Mesenteric fat pad (tissue), 1 donor: ENCODE data around the gene RASSF8. TPM values are rescaled to one million over a fixed set of nuclear protein-coding genes. Genes with fewer than 3 reads are reported as not detected.

Experiments used
- DNase-seq: peaks from one replicate; pipeline ENCODE4 v3.0.0-alpha.2; 2020; ENCODE audit warnings: low spot score
- total RNA-seq: library from RNA; stranded (reverse); fragmentation: NEBNext Ultra II Directional; extraction: Animal tissue kit (Norgen Biotek cat#: 25700); gene quantifications from one replicate; pipeline ENCODE4 v1.2.1, GENCODE V29; 2021
- donor health status: DM: yes; HTN: yes; CAD: no.

RASSF8 gene
- total RNA-seq, 1 donor from 2014 or later = 47.0 TPM

DNA sequence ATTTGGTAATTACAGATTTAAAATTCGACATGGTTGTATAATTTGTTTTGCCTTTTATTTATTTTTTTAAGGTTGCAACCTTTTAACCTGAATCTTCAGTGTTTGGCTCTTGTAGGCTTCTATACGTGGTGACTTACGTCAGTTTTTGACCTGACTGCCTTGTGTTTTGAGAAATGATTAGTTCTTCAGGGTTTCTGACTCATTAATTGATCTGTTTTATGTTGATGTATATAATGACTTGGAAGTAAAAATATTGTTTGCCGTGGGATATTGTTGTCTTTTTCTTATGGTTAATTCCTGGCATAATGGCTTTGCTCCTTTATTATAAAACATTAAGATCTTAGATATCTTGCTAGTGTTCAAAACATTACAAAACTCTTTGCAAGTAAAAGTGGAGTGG is 2.5 kb downstream of the RASSF8 start:
- no peak for DNase-seq

GRCh38 chr12:25962932-25963525 is 4.5 kb downstream of the RASSF8 start:
- DNase-seq = no peak

- no peak for DNase-seq
Observed at GRCh38 chr12:25965682-25966081, 7.2 kb downstream of the RASSF8 start.

GRCh38 chr12:25970082-25970481 is 11.6 kb downstream of the RASSF8 start:
- no peak for DNase-seq

DNA sequence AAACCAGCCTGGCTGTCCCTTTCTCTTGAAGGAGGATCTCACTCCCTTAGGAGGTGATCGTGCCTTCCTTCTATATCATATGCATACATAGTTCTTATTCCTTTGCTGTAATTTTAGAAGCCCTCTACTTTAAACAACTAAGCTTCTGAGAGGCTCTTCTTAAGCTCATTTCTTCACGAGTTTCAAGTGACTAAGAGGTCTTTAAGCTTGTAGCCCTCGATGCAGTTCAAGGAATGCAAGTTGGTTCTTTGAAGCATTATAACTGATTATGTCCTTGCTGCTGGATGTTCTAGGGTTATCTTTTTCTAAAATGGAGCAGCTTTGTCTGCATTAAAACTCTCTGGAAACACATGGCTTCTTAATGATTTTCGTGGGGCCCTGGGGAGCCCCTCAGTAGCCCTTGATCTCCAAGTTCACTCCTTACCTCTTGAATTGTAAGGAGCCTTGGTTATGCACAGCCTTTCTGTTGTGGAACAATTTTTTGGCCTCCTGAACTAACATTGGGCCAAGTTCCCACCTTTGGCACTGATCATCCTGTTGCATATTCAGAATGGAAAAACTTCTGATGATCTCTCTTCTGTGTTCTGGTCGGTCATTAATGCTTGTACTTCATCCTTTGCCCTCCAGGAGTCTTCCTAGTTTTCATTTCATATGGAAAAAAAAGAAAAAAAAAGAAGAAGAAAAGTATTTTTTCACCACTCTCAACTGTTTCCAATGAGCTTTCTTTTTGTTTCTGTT is 12.6 kb downstream of the RASSF8 start:
- DNase-seq = no peak

DNA sequence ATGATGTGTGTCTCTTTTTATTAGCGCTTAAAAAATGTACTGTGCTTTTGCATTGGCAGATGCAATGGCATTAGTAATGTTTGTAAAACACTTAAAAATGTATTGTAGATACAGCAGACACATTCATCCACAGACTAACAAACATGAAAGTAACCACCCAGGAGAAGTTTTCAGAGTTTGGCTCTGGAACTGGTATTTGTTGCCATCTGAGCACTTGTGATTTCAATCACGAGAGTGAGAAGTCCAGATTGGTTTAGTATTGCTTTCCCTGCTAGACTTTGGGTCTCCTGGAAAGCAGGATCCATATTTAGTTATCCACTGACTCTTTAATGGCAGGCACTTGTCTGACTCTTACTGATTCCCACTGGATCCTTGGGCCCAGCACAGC is 13.2 kb downstream of the RASSF8 start:
- no peak for DNase-seq

GRCh38 chr12:25972783-25973182 is 14.3 kb downstream of the RASSF8 start:
- DNase-seq = no peak

DNA sequence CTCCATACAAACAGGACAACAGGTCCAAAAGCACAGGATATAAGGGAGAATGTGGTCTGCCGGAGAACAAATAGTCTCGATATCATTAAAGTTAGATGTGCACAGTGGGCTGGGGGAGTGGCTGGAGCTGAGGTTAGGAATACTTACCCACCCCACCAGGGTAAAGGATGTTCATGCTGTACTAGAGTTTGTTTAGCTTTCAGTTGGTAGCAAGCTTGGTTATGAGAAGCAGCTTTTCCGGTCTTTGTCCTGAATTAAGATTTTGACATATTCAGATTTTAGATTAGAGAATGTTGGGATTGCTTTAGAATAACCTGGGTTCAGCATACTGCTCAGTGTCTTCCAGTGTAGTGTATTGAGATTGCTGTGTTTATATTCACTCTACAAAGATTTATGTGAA is 16.7 kb downstream of the RASSF8 start:
- no peak for DNase-seq

DNA sequence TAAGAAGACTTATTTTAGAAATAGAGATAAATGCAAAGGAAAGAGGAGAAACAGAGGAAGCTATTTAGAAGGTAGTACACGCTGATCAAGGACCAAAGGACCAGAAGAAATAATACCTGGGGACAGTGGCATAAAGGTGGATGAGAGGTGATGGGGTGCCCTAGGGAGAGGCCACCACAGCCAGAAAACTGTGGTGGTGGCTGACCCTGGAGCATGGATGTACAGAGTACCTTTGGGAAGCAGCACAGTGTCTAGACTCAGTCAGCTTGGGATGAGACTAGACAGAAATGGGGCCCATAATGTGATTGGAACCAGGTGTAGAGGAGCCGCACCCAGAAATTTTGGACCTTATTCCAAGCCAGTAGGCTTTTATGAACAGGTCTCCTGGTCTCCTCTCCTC is 17.2 kb downstream of the RASSF8 start:
- DNase-seq = no peak

DNA sequence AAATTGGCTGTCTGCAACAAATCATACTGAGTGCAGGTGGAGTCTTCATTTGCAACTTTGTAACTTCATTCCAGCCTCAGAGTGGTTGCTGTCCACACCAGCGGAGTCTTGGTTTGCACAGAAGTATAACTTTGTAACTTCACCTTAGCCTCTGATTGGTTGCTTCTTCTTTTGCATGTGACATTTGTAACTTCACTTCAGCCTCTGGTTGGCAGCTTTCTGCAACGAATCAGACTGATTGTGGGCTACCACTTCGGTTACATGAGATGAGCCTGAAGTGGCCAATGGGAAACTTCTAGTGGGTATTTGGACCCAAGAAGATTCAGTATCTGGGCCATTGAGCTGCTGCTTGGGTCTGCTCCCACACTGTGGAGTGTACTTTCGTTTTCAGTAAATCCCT is 17.8 kb downstream of the RASSF8 start:
- DNase-seq = no peak

GRCh38 chr12:25977047-25977446 is 18.6 kb downstream of the RASSF8 start:
- no peak for DNase-seq

- no peak for DNase-seq
Observed at GRCh38 chr12:25979059-25979458, 20.6 kb downstream of the RASSF8 start.

DNA sequence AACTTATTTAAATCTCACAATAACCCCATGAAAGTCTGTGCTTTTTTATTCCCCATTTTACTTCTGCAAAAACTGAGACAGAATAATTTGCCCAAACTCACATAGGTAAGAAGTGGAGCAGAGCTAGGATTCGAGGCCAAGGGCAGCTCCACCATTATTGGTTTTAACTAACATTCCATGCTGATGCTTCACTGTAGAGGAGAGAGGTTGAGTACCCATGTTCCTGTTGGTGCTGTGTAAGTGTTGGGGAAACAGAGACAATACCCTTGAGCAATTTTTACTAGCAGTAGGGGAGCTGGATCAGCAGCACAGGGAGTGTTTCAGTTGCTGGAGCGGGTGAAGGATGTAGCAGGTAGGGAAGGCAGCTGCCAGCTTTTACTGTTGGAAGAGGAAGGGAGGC is 21.1 kb downstream of the RASSF8 start:
- DNase-seq = no peak

DNA sequence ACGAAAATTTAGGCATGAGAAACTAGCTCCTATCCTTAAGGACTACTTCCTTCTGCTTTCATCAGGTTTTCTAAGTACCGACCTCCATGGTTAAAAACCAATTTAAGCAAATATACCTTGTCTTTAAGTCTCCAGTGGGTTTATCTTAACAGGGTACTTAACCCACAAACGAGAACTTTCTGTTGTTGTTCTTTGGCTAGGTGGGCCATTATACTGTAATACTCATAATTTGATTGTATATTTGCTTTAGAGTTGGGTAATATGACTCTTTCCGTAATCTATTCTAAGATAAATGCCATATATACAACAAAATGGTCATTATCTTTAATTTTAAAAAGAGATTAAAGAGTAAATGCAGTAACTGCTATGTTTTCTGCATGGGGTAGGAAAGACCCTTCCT is 21.6 kb downstream of the RASSF8 start:
- DNase-seq = no peak

- no peak for DNase-seq
Observed at GRCh38 chr12:25981597-25981996, 23.1 kb downstream of the RASSF8 start.

- no peak for DNase-seq
Observed at GRCh38 chr12:25982416-25982815, 23.9 kb downstream of the RASSF8 start.

GRCh38 chr12:25983625-25984024 is 25.1 kb downstream of the RASSF8 start:
- no peak for DNase-seq

GRCh38 chr12:25984759-25985158 is 26.3 kb downstream of the RASSF8 start:
- DNase-seq = no peak

GRCh38 chr12:25985316-25986175 is 27.1 kb downstream of the RASSF8 start:
- no peak for DNase-seq

GRCh38 chr12:25986180-25986579 is 27.7 kb downstream of the RASSF8 start:
- no peak for DNase-seq

GRCh38 chr12:25988505-25988904 is 30.0 kb downstream of the RASSF8 start:
- no peak for DNase-seq

GRCh38 chr12:25990495-25990894 is 32.0 kb downstream of the RASSF8 start:
- DNase-seq = no peak
